Vagina (tissue), 2 donors: ENCODE measurements around the gene ARPC5L.

Experiments
- POLR2A ChIP-seq, 2 donors: fragments of 450-650 bp; IDR thresholded peaks; one replicate each; pipeline ENCODE4 v1.6.1; 2017; ENCODE audit warnings: antibody characterized with exemption in 2 of 2, mild to moderate bottlenecking in 2 of 2, moderate library complexity in 2 of 2
- POLR2AphosphoS5 ChIP-seq, 2 donors: sonication (generic); formaldehyde crosslinking; IDR thresholded peaks; one replicate each; pipeline ENCODE4 v1.9.0; 2017; ENCODE audit warnings: antibody characterized with exemption in 2 of 2, mild to moderate bottlenecking in 2 of 2, low read depth in 1 of 2; ENCODE audit not compliant: insufficient read depth in 1 of 2
- TF ChIP-seq, protein P1 (sequence below), 3 experiments: fragments of 450-650 bp in 2 of 3; fragments of 200-600 bp in 1 of 3; sonication (generic) in 1 of 3; IDR thresholded peaks; one replicate each; pipeline ENCODE4 v1.5.1; 2017 to 2019; ENCODE audit warnings: antibody characterized with exemption in 3 of 3, mild to moderate bottlenecking in 2 of 3, moderate library complexity in 2 of 3

DNA sequence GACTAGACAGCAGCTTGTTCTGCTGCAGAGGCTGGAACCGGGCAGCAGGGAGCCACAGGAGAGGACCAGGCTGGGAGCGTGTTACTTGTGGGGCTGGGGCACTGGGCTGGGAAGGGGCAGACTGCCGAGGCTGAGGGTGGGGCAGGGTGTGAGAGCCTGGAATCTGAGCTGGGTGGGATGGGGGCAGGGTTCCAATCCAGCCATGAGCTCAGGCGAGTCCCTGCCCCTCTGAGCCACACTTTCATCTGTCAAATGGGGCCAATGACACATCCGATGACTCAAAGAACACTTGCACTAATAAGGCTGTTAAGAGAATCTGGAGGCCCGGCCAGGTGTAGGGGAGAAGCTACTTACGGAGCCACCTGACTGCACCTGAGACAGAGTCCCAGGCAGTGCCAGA lies 27.3 kb upstream of the ARPC5L start:
- TF ChIP-seq, protein P1, sequence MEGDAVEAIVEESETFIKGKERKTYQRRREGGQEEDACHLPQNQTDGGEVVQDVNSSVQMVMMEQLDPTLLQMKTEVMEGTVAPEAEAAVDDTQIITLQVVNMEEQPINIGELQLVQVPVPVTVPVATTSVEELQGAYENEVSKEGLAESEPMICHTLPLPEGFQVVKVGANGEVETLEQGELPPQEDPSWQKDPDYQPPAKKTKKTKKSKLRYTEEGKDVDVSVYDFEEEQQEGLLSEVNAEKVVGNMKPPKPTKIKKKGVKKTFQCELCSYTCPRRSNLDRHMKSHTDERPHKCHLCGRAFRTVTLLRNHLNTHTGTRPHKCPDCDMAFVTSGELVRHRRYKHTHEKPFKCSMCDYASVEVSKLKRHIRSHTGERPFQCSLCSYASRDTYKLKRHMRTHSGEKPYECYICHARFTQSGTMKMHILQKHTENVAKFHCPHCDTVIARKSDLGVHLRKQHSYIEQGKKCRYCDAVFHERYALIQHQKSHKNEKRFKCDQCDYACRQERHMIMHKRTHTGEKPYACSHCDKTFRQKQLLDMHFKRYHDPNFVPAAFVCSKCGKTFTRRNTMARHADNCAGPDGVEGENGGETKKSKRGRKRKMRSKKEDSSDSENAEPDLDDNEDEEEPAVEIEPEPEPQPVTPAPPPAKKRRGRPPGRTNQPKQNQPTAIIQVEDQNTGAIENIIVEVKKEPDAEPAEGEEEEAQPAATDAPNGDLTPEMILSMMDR (IDR thresholded peaks at IDR 0.05): no peak
- no peak for TF ChIP-seq POLR2A (IDR thresholded peaks at IDR 0.05)
- TF ChIP-seq POLR2AphosphoS5 (IDR thresholded peaks at IDR 0.05; ENCODE audit: insufficient read depth in 1 of 2, low read depth in 1 of 2): no peak
